Ecto neural progenitor cell (in vitro differentiated cells): Measurements from ENCODE around the gene IL18R1.

Source experiments
- DNase-seq: peaks from one replicate; pipeline ENCODE4 v3.0.0-alpha.2; 2018; ENCODE audit warnings: low spot score

IL18R1 gene

DNA sequence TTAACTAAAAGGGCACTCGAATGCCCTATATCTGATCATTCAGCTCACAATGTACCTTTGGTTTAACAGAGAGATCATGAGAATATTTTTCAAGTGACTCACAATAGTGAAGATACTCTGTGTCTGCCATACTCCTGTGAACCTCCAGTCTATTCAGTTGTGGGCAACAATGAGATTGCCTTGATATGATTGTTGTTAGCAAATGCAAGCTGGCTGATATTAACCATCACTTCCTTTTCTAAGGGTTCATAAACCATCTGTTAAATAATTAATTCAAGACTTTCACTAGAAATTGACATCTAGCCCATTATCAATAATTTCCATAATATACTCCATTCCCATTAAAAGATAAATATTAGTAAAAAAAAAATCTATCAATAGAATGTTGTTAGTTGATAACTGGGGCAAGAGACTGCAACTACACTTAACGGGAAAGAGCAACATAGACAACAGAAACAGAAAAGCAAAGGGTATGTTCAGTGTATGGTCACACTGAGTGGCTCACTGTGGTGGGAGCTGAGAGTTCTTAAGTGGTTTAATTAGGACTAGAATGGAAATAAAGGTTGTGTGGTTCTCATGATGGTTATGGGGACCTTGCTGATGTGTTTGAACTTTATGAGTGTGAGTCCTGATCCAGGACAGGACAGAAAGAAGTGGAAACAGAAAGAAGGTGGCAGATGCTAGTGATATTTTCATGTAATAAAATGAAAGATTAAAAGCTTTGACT, 79.2 kb downstream of the IL18R1 start:
- DNase-seq, result no peak

DNA sequence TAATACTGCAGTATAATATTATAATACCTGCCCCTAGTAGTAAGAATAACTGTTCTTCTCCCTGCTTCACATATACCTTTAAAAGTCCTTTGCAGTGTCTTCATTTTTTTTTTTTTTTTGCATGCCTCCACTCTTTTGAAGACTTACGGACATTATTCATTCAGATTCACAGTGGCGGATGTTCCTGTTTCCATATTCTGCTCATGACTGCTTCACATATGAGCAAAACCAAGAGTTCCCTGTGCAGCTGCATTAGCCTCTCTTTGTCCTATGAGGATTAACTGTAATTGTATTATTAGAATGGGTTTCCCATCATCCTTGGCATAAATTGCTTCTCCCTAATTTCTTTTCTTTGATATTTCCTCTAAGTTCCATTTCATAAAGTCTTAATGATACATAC, 80.1 kb downstream of the IL18R1 start:
- no peak for DNase-seq

DNA sequence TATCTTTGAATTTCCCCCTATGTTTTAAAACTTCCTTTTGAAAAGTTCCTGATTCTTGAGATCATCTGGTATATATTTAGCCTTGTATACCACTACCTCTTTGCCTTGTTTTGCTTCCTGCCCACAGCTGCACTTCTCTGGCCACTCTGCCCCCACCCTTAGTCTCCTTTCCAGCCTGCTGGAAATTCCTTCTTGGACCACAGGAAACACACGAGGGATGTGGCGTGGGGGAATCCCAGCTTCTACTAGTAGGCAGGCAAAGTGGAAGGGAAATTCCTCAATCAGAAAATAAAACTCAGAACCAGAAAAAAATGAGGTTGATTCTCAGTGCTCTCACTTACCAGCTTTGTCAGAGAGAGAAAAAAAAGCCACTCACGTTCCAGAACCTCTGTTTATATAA, 80.7 kb downstream of the IL18R1 start:
- DNase-seq, result no peak

DNA sequence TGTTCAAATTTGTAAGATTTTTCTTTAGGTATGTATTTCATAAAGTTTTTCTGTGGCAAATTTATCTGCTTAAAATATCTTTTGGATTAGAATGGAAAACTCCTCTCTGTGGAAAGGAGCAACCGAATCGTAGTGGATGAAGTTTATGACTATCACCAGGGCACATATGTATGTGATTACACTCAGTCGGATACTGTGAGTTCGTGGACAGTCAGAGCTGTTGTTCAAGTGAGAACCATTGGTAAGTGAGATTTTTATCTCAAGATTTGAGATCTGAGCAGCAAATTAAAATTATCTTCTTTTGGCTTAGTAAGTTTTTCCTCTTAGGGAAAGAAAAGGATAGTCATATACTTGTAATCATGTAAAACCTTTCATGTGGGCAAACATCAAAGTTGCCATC, 81.5 kb downstream of the IL18R1 start:
- no peak for DNase-seq

DNA sequence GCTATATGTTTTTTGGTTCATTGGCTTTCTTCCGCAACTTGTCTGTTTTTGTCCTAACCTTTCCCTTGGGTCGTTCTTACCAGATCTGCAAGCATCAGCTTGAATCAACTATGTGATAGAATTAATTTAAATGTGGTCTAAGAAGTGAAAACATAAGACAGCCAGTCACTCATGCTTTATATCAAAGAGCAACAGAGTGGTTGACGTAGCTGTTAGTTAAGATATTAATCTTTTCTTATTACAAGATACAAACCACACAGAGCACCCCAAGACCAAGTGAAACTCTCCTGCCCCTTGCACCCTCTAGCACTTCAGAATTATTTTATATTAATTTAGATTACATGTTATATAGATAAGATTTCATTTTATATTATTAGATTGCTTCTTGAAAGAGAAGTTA, 82.5 kb downstream of the IL18R1 start:
- no peak for DNase-seq

DNA sequence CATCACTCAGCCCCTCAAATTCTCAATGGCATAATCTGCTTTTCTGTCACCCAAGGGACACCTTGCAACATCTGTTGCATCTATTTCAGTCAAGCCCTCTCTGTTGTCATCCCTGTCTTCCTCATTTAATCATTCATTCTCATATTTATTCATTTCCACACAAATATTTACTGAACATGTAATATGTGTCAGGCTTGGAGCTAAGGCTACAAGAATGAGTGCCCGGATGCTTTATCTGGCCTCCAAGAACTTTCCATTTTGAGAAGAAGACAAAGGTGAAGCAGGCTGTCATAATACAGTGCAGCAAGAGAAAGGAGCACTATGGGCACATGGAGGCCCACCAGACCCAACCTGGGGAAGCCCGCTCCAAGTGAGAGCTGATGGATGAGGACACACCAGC, 83.0 kb downstream of the IL18R1 start:
- DNase-seq, result no peak

DNA sequence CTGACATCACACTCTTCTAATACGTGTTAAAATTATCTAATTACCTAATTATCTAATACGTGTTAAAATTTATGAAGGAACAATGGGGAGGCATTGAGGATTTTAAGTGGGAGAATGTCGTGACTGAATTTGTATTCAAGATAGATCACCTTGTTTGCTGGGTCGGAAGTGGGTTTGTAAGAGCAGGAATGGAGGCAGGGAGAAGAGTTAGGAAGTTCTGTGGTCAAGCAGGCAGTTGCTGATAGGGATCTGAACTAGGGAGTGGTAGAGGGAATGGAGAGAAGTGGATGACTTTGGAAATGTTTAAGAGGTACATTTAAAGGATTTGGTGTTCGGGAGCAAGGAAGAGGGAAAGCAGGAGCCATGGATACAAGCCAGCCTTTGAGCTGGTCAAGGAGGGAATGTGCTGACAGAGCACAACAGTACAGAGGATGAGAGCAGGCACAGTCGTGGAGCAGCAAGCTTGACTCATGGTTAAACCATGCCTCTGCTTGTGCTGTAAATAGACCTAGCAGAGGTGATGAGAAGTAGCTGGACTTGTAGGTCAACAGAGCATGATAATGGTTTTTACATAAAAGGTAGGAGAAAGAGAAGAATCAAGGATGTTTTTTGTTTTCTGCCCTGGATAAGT, 83.6 kb downstream of the IL18R1 start:
- no peak for DNase-seq

DNA sequence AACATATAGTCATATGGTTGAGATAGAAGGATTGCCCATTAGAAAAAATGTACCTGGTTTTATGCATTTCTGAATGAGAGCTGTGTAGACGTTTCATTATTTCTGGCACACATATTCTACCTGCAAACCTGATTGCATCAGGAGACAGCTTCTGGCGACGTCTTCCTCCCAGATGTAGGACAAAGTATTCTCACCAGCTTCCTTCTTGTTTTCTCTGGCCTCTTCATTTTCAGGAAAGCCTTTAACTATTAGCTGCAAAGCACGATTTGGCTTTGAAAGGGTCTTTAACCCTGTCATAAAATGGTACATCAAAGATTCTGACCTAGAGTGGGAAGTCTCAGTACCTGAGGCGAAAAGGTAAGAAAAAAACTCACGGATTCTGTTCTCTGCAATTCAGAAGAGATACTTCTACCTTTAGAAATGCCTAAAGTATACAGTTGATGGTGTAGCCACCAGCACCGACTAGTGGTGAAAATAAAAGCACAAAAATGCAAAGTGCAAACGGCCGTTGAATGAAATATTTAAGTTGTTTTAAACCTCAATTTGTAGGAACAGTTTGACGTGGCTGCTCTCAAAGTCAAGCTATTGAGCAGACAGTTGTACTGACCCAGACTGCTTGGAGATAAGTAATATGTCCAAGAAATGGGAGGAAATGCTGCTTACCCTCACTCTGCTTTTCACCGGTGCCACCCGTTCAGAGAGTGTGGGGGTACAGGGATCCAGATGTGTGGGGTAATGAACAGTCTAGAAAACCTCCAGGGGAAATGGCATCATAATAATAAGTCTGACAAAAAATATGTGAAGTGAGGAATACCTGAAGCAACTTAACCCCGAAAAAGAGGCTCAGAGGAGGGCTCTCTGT, 87.6 kb downstream of the IL18R1 start:
- no peak for DNase-seq

DNA sequence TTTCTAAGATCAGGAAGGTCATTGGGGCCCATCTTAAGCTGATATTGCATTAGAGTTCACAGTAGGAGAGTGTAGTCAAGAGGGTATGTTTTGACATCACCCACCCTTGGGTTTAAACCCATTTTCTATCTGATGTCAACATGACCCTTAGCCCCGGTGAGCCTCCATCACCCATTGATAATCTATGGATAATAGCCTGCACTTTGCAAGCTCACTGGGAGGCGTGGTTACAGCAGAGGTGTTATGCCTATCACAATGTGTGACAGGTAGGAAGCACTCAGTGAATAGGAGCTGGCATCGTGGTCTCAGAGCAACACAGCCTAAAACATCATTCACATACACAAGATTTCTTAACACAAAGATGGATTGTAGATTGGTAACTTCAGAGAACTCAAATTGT, 88.6 kb downstream of the IL18R1 start:
- DNase-seq, result no peak

DNA sequence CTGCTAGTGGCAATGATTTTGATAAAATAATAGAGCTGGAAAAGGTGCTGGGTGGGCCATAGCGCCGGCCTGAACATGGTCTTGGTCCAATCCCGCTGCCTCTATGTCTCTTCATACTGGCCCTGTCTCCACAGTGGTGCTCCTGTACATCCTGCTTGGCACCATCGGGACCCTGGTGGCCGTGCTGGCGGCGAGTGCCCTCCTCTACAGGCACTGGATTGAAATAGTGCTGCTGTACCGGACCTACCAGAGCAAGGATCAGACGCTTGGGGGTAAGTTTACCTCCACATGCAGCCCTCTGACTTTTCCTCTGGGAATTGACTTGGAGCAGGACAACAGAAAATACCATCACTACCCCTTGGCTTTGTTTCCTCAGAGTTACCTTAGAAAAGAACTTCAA, 91.3 kb downstream of the IL18R1 start:
- DNase-seq, result no peak
